HG03354 (cell line): ENCODE measurements around the gene MEIOC.
"Not testable (repeated sequence)": the region's sequence is repeated elsewhere in the genome, so short reads cannot be mapped to it uniquely, and the experiment has no call there.

Experiments used
- ATAC-seq: cut with Tn5 transposase; IDR thresholded peaks from one replicate; pipeline ENCODE4 v1.9.1; 2021; ENCODE audit warnings: mild to moderate bottlenecking; ENCODE audit not compliant: unreplicated experiment, poor library complexity, severe bottlenecking

Gene MEIOC

GRCh38 chr17:44655983-44656710 is at the start of gene MEIOC:
Gene MEIOC (plus strand): TSS chr17:44656468. CDS start chr17:44656614, 146 bp downstream.
- ATAC-seq, result no peak

- no peak for ATAC-seq
Observed at GRCh38 chr17:44606658-44607057, 49.6 kb upstream of the MEIOC start.

GRCh38 chr17:44607836-44608690 is 48.2 kb upstream of the MEIOC start:
- ATAC-seq, result no peak

GRCh38 chr17:44608727-44609435 is 47.4 kb upstream of the MEIOC start:
- no peak for ATAC-seq

- no peak for ATAC-seq
Observed at GRCh38 chr17:44610331-44610730, 45.9 kb upstream of the MEIOC start.

- ATAC-seq, result no peak
Observed at GRCh38 chr17:44610871-44611270, 45.4 kb upstream of the MEIOC start.

GRCh38 chr17:44614862-44615261 is 41.4 kb upstream of the MEIOC start:
- ATAC-seq, result no peak

- ATAC-seq, result not testable (repeated sequence)
Observed at GRCh38 chr17:44618652-44619051, 37.6 kb upstream of the MEIOC start.

- no peak for ATAC-seq
Observed at GRCh38 chr17:44623070-44623725, 33.1 kb upstream of the MEIOC start.

- ATAC-seq, result no peak
Observed at GRCh38 chr17:44627513-44628242, 28.6 kb upstream of the MEIOC start.

- no peak for ATAC-seq
Observed at GRCh38 chr17:44628243-44629188, 27.8 kb upstream of the MEIOC start.

- no peak for ATAC-seq
Observed at GRCh38 chr17:44629314-44629713, 27.0 kb upstream of the MEIOC start.

GRCh38 chr17:44630703-44631102 is 25.6 kb upstream of the MEIOC start:
- ATAC-seq, result no peak

- no peak for ATAC-seq
Observed at GRCh38 chr17:44633998-44634397, 22.3 kb upstream of the MEIOC start.

GRCh38 chr17:44634401-44634800 is 21.9 kb upstream of the MEIOC start:
- not testable (repeated sequence) for ATAC-seq

GRCh38 chr17:44636562-44636961 is 19.7 kb upstream of the MEIOC start:
- ATAC-seq, result no peak

GRCh38 chr17:44637066-44637465 is 19.2 kb upstream of the MEIOC start:
- no peak for ATAC-seq

GRCh38 chr17:44642834-44643233 is 13.4 kb upstream of the MEIOC start:
- no peak for ATAC-seq
